Stimulated activated CD4-positive, alpha-beta T cell treated with anti-CD3 and anti-CD28 coated beads, Interleukin-1b, Interleukin-23, amount 100 ng/mL, for 48 hours (primary cell): ENCODE measurements around the gene HGD.

Source experiments
- DNase-seq: peaks from one replicate; pipeline ENCODE4 v3.0.0-alpha.2; 2020

Gene HGD, protein sequence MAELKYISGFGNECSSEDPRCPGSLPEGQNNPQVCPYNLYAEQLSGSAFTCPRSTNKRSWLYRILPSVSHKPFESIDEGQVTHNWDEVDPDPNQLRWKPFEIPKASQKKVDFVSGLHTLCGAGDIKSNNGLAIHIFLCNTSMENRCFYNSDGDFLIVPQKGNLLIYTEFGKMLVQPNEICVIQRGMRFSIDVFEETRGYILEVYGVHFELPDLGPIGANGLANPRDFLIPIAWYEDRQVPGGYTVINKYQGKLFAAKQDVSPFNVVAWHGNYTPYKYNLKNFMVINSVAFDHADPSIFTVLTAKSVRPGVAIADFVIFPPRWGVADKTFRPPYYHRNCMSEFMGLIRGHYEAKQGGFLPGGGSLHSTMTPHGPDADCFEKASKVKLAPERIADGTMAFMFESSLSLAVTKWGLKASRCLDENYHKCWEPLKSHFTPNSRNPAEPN

DNA sequence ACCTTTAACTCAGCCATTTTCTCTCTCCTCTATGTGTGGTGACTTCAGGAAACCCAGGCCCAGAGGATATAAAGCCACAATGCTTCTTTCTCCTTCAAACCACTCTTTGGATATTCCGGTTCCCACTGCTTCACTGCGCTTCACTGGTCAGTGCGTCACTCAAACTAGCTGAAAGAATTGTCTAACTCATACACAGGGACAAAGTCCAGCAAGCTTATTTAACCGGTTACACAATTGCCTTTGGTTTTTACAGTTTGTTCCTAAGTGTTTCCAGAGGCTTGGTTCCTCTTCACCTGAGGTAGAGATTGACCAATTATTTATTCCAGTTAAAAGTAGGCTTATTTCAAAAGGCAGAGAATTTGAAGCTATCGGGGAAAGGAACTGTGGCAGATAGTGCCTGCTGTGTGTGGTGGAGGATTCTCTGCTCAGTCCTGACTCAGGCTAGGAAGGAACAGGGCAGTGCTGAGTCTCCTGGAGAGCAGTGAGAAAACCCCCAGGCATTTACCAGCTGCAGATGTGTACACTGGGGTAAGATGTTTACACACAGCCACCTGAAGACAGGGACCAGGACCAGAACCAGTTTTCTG is at the start of gene HGD:
TSS of gene HGD (minus strand) at position 145 of the 587 bp plus-strand sequence. CDS start at position 17, 128 bp downstream.
- no peak for DNase-seq

GRCh38 chr3:120730576-120731542 is 48.8 kb upstream of the HGD start:
- DNase-seq, result no peak

GRCh38 chr3:120726791-120727190 is 44.8 kb upstream of the HGD start:
- DNase-seq, result no peak

DNA sequence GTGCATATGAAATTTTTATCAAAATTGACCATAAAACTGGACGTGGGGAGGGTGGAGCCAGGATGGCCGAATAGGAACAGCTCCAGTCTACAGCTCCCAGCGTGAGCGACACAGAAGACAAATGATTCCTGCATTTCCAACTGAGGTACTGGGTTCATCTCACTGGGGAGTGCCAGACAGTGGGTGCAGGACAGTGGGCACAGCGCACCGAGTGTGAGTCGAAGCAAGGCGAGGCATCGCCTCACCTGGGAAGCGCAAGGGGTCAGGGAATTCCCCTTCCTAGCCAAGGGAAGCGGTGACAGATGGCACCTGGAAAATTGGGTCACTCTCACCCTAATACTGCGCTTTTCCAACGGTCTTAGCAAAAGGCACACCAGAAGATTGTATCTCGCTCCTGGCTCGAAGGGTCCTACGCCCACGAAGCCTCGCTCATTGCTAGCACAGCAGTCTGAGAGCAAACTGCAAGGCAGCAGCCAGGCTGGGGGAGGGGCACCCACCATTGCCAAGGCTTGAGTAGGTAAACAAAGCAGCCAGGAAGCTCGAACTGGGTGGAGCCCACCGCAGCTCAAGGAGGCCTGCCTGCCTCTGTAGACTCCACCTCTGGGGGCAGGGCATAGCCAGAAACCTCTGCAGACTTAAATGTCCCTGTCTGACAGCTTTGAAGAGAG is 37.3 kb upstream of the HGD start:
- peak; percentile 57 for DNase-seq

DNA sequence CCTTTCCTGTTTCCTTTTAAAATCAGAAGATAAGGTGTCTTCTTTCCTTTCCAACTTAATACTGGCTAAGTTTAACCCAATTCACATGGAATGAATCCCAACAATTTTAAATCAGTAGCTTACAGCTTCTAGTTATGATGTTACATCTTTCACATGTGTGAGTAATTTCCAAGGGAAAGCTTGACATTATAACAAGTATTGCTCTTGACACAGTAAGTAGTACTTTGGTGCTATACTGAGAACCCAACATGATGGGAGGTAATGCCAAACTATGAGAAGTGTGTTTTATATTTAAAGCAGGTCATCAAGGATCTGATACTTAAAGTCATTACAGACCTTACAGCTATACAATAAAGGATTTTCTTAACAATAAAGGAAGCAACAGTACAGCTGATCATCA is 31.2 kb upstream of the HGD start:
- no peak for DNase-seq

- DNase-seq, result no peak
Measured at GRCh38 chr3:120710369-120710768, 28.3 kb upstream of the HGD start.

GRCh38 chr3:120708408-120708807 is 26.4 kb upstream of the HGD start:
- DNase-seq, result no peak

DNA sequence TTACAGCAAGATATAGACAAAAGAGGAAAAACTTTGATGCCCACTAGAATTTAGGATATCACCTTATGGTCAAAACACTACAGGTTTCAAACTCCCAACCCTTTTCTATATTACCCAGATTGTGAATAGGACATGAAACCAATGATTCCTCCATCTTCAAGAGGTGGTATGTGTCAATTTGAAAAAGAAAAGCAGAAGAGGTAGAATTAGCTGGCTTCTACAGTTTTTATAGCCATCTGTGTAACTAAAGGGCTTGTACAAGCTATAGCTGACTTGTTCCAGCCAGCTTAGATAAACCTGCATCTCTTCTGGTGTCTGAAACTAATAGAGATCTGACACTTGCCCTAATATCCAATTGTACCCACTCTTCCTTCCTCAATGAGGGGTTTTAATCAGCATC is 24.9 kb upstream of the HGD start:
- no peak for DNase-seq

- no peak for DNase-seq
Measured at GRCh38 chr3:120705884-120706582, 24.0 kb upstream of the HGD start.

GRCh38 chr3:120699333-120699732 is 17.3 kb upstream of the HGD start:
- no peak for DNase-seq

DNA sequence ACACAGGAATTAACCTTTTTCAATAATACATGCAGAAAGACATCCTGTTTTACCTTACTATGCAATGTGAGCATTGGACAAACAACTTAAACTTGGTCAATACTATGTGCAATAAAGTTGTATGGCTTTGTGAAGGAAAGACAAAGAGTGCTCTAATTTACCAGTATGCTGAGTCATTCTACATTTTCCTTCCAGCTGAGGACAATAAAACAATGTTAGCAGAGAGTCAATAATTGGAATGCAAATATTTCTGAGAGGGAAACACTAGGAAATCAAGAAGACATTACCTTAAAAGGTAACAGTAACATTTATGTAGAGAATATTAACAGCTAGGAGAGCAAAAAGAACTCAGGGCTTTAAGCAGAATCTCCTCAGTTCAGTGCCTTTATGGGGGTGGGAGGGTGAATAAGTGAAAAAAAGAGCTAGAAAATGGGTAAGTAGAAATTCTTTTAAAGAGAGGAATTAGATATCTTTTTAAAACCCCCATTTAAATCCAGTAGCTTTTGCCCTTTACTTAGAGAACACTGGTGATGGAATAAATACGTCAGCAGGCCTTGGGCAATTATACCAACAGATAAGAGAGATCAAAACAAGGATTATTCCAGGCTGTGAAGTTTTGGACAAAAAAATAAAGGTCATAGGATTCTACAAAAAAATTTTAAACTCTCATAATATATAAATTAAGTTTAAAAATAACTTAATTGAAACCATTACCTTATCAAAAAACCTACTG is 11.6 kb upstream of the HGD start:
- DNase-seq, result no peak

DNA sequence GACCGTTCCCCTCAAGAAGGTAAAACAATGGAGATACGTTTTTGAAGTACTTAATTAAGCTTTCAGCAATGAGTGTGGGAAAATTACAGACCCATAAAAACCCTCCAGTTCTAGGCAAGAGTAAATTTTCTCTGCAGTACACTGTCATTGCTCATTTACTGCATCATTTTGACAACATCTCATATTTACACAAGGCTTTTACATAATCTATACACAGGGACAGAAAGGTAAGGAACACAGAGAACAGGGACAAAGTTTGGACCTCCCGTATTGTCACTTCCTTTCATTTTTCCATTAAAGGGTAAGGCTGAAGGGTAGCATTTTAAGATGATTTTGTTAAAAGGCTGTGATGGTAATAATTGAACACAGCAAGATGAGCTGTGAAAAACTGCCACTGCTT is 7.4 kb upstream of the HGD start:
- DNase-seq, result no peak

DNA sequence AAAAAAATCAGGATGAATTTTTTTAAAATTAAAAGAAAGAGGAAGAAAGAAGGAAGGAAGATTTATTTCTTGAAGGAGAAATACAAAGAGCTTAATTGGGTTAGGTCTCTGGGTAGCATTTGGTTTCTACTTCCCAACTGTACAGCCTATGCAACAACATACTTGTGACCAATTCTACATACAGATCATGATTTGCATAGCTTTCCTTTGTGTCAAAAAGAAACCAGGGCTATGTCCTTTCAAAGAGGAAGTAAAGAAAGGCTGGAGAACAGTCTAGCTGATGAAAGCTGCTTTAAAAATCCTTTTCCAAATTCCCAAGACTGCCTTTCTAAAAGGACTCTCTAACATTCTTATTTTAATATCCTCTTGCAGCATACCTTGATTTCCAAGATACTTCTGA is 6.1 kb upstream of the HGD start:
- no peak for DNase-seq

- DNase-seq, result no peak
Measured at GRCh38 chr3:120685411-120685810, 3.4 kb upstream of the HGD start.

GRCh38 chr3:120684896-120685295 is 2.9 kb upstream of the HGD start:
- no peak for DNase-seq

- no peak for DNase-seq
Measured at GRCh38 chr3:120683671-120684301, 1.7 kb upstream of the HGD start.

DNA sequence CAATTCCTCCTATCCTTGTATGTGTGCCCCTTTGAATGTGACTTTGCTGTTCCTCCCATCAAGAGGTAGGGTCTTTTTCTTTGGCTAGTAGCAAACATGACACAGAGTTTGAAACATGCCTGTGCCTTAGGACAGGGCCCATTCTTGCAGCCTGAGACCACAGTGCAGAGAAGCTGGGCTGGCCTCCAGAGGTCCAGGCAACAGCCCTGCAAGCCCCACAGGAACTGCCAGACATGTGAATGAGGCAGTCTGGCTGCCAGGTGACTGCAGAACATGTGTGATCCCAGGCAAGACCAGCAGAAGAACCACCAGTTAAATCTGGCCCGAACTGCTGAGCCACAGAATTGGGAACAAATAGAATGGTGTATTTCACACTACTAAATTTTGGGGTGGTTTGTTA is 1.2 kb upstream of the HGD start:
- no peak for DNase-seq

DNA sequence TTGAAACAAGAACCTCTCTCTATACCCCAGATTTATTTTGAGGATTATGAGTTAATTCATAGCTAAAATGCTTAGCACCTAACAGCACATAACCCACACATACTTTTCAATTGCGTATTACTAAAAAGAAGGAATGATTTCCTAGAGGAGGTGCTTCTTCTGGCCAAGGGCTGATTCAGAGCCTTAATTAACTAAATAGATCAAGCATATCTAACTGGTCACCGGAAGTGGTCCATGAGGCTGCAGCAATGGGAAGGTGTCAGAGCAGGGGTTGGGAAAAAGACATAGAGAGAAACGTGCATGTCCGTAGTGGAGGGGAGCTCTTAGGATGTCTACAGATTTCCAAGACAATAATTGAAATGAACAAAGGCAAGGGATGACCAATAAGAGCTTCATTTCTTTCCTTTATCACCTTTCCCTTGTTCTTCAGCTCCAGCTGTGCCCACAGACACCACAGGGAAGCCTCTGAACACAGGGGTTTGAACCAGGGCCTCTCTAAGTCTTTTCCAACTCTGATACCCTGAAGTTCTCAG is 467 bp downstream of the HGD start:
- no peak for DNase-seq

- DNase-seq, result no peak
Measured at GRCh38 chr3:120681018-120681417, 1.0 kb downstream of the HGD start.

DNA sequence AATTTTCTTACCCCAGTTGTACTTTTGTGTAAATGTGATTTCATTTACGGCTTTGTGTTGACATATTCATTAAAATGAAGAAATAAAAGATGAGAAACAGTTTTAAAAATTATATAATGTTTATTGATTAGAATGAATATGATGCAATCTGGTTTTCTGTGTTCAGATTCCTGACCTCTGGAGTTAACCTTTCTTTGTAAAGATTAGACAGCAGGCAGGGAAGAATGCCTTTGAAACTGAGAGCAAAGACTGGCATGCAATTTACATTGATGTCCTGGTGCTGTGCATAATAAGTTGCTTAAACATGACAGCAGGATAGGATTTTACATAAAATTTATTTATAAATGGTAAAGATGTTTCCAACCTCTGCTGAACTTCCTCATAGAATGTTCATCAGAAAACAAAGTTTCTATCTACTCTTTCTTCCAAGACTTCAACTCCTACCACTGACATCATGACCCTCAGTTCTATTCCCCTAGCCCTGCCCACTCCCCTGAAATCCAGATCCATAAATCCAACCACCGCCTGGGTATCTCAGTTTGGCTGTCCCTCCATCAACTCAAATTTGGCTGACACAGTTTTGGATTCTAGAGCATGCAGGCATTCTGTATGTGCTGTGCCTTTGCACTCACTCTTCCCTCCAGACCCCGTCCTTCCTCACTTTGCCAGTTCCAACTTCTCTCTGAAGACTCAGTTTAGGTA is 1.7 kb downstream of the HGD start:
- DNase-seq, result no peak
